ENCODE results near the gene GANAB.
"Not testable (repeated sequence)": the region's sequence is repeated elsewhere in the genome, so short reads cannot be mapped to it uniquely, and the experiment has no call there.

GANAB gene

DNA sequence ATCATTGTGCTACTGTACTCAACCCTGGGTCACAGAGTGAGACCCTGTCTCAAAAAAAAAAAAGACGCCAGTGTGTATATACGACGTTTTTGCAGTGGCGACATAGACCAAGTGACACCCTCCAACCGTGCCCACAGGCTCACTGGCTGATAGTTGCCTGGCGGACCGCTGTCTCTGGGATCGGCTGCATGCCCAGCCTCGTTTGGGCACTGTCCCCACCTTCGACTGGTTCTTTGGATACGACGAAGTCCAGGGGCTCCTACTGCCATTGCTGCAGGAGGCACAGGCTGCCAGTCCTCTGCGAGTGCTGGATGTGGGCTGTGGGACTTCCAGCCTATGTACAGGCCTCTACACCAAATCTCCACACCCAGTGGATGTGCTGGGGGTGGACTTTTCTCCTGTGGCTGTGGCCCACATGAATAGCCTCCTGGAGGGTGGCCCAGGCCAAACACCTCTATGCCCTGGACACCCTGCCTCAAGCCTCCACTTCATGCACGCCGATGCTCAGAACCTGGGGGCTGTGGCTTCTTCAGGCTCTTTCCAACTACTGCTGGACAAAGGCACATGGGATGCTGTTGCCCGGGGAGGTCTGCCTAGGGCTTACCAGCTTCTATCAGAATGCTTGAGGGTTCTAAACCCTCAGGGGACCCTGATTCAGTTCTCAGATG is 20.0 kb upstream of the GANAB start:
- no peak for DNase-seq

DNA sequence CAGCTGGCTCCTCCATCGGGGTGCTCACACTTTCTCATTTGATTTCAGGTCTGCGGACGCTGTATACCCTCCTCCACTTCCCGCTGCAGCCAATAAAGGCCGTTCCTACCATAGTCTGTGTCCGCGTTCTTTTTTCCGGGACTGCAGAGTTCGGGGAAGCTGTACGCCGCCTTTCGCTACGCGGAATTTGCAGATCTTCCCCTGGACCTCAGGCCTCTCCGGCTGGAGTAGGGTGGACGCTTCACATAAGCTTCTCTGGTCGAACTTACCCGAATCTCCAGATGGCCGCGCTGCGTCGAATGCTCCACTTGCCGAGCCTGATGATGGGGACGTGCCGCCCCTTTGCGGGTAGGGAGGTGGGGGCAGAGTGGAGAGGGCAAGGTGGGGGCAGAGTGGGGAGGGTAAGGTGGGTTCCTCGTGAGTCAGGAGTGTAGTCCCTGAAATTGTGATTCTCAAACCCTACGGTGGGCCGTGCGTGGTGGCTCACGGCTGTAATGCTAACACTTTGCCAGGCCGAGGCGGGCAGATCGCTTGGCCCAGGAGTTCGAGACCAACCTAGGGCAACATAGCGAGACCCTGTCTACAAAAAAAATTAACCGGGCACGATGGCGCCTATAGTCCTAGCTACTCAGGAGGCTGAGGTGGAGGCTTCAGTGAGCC is 19.3 kb upstream of the GANAB start:
- peak; percentile 73 for DNase-seq

DNA sequence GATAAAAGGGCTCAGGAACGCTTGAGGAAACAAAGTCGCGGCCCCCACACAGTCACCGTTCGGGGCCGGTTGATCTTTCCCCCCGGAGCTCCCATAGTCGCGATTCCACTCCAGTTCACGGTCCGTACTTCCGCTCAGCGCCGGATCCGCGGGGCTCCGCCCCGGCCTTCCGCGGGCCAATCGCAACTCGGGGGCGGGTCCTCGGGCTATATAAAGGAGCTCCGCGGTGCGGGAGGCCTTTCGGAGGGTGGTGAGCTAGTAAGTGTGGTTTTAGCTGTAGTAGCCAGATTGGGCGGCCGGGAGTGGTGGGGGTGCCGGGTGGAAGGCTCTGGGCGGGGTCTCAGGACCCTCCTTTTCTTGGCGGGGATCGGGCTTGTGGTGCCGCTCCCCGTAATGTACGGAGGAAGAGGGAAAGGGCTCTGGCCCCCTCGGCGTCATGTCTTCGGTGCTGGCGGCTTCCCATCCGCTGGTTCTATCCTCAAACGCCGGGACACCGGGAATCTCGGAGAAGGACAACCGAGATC is 18.7 kb upstream of the GANAB start, which contains the start of the genes C11orf98 and CSKMT:
C11orf98 (minus strand) TSS at position 136 of the 524 bp plus-strand sequence; CDS start at position 95, 41 bp downstream.
CSKMT (plus strand) TSS at position 238 of the 524 bp plus-strand sequence. CDS start 568 bp downstream, outside the sequence.
- DNase-seq = peak; percentile 98

DNA sequence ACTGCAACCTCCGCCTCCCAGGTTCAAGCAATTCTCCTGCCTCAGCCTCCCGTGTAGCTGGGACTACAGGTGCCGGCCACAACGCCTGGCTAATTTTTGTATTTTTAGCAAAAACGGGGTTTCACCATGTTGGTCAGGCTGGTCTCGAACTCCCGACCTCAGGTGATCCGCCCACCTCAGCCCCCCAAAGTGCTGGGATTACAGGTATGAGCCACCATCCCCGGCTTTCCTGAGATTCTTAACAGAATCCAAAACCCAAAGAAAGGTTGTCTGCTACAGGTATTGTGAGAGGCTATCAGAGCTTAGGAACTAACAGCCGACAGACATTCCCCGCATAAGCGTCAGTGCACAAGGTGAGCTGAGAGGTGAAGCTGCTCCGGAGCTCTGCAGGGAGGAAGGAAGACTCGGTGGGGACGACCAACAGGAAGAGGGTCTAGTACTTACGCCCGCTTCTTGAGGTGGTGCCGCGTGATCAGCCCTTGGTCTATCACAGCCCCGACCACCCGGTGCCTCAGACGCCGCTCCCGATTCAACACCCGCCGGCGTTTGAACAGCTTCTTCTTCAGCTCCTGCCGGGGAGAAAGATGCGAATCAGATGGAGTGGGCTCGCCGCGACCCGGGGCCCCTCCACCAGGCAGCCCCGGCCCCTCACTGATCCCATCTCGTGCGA is 18.1 kb upstream of the GANAB start:
- no peak for DNase-seq

DNA sequence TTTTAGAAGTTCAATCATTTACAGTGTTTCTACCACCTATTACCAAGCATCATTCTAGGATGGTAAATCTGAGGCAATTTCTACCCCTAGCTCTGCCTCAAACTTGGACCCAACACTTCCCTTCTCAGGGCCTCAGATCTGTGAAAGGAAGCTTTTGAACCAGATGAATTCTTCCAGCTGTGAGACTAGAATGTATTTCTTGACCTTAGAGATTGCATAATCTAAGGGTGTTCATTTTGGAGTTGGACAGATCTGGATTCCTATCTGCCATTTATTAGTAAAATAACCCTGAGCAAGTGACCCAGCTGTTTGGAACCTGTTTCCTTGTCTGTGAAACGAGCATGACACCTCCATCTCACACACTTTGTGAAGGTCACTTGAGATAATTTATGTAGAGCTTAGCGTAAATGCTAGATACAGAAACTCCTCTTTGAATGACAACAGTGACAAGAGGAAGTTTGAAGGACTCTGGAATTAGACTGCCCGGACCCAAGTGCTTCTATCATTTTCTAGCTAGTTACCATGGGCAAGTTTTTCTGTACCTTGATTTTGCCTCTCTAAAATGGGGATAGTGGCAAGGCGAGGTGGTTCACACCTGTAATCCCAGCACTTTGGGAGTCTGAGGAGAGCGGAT is 10.5 kb upstream of the GANAB start:
- DNase-seq = no peak

DNA sequence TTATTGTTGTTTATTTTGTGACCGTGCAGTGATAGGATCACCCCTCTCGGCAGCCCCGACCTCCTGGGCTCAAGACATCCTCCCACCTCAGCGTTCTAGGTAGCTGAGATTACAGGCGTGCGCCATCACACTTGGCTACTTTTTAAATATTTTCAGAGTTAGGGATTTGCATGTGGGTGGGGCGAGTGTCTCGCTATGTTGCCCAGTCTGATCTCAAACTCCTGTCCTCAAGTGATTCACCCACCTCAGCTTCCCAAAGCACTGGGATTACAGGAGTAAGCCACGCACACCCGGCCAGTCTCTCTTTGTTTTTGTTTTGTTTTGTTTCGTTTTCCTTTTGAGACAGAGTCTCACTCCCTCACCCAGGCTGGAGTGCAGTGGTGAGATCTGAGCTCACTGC is 7.9 kb upstream of the GANAB start:
- DNase-seq = no peak

DNA sequence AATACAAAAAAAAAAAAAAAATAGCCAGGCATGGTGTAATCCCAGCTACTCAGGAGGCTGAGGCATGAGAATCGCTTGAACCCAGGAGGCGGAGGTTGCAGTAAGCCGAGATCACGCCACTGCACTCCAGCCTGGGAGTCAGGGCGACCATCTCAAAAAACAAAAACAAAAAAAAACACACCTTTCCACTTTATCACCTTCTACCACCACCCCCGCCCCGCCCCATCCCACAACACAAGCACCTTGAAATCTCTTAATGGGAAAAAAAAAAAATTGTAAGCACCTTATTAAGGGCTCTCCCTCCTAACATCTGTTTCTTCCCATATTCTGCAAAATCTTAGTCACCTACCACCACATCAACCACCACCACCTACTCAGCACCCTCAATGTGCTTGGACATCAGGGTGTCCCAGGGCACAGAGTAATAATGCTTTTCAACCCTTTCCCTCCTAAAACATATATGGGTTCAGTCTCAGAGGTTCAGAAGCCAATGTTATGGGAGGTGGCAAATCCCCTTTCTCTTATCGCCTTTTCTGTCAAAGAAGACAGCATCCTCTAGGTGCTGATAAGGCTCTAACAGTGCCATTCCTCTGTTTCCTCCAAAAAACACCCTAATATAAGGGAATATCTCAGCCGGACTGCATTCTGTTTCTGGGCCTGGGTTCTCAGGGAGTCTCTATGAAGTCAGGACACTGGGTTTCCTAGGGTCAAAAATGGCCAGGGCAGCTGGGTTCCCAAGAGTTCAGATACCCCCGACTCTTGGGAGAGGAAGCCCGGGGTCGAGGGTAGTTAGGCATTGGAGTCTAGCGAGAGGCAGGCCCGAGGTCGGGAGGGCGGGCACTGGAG is 6.0 kb upstream of the GANAB start:
- DNase-seq = no peak

DNA sequence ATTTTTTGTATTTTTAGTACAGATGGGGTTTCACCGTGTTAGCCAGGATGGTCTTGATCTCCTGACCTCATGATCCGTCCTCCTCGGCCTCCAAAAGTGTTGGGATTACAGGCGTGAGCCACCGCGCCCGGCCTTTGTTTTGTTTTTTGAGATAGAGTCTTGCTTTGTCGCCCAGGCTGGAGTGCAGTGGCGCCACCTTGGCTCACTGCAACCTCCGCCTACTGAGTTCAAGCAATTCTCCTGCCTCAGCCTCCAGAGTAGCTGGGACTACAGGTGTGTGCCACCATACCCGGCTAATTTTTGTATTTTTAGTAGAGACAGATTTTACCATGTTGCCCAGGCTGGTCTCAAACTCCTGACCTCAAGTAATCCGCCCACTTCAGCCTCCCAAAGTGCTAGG is 3.9 kb upstream of the GANAB start:
- not testable (repeated sequence) for DNase-seq

DNA sequence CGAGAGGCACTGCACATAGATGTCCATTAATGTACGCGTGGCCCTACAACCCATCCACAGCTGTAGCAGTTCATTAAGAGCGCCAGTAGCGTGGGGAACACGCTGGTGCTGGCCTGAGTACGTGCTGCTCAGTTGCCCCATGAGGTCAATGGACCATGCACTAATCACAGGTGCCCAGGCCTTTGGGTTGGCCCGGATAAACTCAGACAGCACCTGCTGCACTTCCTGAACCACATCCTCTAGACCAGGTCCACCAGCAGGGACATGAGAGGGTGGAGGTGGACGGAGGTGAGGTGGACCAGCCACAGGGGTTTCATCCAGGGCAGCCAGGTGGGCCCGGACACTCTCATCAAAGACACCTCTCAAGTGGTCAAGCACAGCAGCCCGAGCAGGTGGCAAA is 3.1 kb upstream of the GANAB start:
- DNase-seq = no peak

DNA sequence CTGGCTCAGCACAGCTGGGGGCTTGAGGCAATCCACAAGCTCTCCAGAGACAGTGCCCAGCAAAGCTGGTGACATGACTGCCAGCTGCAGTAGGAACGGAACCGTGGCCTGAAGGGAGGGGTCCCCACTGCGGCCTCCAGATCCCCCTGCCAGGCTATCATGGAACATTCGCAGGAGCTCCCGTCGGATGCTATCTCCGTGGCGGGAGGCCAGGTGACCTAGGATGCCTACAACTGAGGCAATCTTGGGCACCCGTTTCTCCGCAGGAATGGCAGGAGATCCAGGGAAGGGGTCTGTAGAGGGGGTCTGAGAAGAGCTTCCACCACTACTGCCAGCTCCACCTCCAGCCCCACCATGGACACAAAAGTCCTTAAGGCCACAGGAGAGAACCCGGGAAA is 2.6 kb upstream of the GANAB start:
- no peak for DNase-seq

DNA sequence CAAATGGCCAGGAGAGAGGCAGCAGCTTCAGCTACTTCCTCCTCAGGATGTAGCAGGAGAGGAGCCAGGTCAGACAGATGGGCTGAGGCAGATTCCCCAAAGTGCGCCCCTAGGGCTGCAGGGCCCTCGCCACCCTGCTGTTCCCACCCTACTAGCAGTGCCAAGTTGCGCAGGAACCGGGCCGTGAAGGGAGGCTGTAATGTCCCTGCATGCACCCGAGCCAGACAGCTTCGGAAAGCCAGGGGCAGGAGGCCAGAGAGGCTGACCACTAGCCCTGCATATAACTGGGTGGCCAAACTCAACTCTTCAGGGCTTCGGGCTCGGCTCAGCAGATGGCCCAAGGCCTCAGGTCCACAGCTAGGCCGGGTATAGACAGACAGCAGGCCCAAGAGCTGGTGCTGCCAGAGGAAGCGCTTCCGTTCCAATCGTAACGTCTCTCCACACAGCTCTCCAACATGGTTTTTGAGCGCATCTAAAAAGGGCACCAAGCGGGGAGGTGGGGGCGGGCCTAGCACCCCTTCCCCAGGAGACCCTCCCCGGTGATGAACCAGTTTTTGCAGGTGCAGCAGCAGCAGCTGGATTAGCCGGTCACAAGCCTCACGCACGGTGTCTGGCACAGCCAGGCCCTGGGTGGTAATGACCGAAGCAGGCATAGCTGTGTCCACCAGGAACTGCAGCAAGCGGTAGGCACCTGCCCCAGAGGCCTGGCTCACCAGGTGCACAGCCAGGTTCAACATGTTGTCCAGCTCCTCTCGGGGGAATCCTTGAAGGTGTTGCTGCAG is 2.0 kb upstream of the GANAB start:
- no peak for DNase-seq

DNA sequence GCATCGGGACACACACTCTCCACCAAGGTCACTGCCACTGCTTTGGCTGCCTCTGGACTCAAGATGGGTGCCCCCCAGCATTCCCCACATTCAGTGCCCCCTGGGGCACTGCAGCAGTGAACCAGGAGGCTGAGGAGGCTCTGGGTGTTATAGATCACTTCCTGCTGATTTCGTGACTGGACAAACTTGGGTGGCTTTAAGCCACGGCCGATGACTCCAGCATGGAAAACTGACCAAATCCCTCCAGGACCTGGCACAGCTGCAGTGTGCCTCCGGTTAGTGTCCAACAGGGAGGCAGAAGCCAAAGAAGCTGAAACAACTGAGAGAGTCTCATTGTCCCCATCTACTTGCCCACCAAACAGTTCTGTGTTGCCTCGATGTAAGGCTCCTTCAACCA is 1.2 kb upstream of the GANAB start:
- DNase-seq = no peak

DNA sequence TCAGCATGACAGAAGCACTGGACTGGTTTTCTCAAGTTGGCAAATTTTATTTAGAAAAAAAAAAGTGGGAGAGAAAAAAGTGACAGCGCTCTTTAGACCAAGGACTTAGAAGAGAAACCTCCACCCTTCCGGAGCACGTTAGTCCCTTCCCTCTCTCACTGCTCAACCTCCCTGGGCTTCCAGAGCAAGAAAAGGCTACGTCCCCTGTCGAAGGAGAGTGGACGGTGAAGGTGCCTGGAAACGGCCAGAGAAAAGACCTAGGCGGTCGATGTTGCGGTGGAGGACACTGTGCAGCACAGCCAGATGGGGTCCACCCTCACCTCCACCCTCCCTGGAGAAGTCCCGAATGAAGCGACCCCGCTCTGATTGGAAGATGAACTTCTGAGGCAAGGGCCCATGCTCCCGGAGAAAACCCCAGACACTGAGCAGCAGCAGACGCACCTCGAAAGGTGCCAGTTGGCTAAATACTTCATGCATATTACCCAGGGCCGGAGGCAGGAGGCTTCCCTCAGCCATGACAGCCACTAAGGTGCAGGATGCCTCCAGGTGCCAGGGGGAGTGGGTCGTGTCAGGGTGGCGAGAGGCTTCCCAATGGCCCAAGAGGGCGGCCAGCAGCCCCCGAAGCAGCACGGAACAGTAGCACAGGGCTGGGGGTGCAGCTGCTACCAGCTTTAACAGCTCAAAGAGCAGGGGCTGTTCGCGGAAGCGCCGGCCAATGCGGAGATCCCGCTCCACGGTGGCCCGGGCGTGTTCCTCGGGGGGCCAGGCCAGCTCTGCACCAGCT is 604 bp upstream of the GANAB start:
- no peak for DNase-seq

DNA sequence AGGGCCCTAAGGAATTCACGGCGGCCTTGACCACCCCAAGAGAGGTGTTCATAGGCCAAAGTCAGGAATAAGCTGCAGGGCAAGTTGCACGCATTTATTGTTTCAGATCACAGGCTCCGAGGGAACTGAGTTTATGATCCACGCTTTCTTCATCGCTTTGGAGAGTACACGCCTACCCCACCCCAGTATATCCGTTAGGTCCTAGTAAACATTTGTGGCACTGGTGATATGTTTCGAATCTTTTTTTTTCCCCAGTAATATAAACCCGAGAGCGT is 805 bp downstream of the GANAB start:
- no peak for DNase-seq

DNA sequence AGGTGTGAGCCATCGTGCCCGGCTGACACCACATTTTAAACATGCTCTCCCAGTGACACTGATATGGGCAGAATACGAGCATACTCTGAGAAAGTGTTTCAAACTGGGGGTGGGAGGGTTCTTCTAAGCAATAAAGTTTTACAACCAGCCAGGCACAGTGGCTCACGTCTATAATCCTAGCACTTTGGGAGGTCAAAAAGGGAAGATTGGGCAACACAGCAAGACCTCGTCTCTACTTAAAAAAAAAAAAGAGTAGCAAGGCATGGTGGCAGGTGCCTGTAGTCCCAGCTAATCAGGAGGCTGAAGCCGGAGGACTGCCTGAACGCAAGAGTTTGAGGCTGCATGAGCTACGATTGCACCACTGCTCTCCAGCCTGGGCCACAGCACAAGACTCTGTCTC is 2.2 kb downstream of the GANAB start:
- no peak for DNase-seq

DNA sequence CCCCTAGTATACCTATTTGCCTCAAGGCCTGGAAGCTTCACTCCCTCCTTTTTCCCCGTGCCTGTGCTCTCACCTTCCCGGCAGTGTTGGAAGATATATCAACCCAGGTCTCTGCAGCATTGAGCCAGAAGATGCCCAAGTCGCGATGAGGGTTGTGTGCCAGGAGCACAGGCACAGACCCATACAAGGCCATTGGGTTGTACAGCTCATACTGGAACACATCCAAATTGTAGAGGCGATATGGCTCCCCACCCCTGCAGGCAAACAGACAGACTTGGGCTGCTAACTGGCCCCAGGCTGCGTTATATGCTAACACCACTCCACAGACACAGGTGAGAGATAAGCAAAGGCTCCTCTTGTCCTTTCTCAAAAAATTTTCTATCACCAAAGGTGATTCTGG is 13.9 kb downstream of the GANAB start:
- no peak for DNase-seq

DNA sequence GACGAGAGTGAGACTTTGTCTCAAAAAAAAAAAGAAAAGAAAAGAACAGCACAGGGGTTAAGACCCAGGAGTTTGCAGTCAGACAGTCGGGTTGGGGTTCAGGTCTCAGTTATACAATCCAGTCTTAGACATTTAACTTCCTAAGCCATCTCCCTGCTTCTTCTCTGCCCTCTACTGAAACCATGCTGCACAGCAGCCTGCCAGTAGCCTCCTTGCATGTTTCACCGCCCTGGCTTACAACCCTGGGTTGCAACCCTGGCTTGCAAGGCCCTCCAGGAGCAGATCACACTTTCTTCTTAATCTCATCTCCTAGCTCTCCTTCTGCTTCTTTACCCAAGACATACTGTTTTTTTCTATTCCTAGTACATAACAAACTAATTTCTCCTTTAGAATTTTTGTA is 18.7 kb downstream of the GANAB start:
- DNase-seq = no peak

DNA sequence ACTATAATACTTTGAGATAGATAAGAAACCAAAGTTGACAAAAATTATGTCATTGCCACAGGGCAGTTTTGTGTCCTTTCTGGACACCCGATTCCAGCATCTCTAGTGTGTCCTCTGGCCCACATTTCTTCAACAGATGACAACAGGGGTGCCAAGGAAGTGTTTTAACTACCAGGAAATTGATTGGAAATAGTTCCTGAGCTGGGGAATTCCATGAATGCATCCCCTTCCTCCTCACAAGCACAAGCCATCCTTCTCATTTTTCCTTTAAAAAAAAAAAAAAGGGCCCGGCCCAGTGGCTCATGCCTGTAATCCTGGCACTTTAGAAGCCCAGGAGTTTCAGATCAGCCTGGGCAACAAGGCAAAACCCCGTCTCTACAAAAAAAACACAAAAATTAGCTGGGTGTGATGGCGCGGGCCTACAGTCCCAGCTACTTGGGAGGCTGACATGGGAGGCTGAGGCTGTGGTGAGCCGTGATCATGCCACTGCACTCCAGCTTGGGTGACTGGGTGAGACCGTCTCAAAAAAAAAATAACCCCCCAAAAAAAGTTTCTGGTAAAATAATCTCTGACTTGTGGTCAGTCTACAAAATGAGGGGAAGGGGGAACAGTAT is 23.8 kb downstream of the GANAB start:
- DNase-seq = no peak

DNA sequence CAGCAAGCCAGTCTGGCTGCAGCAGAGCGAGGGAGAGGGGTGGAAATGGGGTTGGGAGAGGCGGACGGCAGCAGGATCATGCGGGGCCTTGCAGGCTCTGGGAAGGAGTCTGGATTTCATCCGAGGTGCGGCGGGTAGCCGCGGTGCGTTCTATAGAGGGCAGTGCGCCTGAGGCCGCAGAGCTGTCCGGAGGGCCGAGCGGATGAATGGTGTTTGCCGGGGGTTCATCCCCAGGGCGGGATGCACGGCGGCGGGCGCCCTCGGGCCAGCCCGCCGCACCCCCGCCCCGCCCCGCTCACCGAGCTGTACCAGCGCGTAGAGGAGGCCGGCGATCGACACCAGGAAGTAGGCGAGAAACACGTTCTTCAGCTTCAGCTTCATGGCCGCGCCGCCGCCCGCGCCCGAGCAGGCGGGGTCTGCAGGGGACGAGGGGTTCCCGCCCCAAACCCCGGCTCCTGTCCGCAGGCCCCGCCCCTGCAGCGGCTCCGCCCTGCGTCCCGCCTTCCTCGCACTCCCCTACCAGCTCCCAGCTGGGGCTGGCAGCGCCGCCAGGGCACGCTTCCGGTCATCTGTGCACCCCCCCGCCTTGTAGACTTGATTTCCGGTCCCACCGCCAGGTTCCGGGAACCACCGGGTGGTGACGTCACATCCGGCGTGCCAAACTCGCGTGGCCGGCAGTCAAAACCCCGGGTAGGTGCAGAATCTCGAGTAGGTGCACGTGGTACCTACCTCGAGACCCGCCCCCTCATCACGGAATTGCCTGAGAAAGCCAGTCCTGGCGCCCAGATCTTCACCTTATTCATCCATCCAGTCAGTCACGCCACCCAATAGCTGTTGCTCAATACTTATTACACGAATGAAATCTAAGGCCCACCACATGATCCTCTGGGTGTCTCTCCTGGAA is 24.6 kb downstream of the GANAB start, which contains the start of gene B3GAT3:
B3GAT3 (minus strand) TSS at position 420 of the 904 bp plus-strand sequence; CDS start at position 381, 39 bp downstream.
- peak; percentile 98 for DNase-seq

Data from femur (tissue), 1 donor.